Islet of Langerhans (tissue), 1 donor: ENCODE measurements around the gene KCNMA1.

Experiments
- FAIRE-seq: peaks from one replicate; lab custom pipeline; 2011; peaks lifted over from hg19 to GRCh38; lab: Jason Lieb, UNC

The KCNMA1 gene

GRCh38 chr10:77201135-77202106 lies 436.2 kb downstream of the KCNMA1 start:
- no peak for FAIRE-seq

DNA sequence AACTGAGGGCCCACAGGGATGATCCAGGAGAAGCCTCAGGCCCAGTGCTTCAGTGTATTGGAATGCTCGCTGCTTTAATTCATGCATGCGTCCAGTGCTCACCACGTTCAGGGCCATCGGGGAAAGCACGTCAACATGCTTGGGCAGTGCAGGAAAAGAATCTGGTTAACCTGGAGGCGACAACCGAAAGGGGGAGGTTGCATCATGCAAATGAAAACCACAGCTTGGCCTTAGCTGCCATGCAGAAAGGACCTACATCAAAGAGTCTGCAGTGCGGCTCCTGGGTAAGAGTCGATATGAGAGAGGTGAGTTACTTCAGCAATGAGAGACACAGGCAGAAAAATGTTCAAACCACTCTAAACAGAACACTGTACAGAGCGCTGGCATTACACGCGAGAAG lies 440.1 kb downstream of the KCNMA1 start:
- FAIRE-seq: no peak

- FAIRE-seq: no peak
These were observed 441.0 kb downstream of the KCNMA1 start for GRCh38 chr10:77196614-77197013.

DNA sequence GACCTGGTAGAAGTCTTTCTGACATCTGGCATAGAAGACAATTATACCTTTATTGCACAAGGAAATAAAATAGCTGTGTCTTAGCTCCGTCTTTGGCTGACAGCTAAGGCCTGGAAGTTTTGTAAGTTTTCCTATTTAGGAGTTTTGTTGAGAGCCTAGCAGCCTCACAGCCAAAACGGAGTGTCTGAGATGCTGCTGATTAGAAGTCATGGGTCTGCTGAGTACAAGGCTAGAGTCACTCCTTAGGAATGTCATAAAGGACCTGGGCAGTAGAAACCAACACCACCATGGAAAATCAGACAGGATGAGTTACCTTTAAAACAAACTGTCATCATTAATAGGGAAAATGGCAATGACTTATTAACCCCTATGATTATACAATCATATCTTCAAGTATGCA lies 442.5 kb downstream of the KCNMA1 start:
- no peak for FAIRE-seq

DNA sequence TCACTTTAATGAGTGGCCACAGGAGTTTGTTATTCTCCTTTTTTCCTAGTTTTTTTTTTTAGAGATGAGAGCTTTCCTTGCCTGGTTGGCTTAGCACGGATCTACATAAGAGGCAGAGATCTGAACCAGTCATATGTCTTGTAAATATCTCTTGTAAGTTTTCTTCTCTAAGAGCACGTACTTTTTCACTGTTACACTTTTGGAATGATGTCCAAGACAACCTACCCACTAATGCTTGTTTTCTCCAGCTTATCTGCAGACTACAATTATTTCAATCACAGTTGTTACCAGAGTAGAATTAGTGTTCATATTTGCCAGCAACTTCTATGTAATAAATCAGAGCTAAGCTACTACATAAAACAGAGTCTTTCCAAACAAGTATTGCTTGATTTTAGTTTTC lies 444.6 kb downstream of the KCNMA1 start:
- FAIRE-seq: no peak

- no peak for FAIRE-seq
These were observed 445.2 kb downstream of the KCNMA1 start for GRCh38 chr10:77192402-77192801.

DNA sequence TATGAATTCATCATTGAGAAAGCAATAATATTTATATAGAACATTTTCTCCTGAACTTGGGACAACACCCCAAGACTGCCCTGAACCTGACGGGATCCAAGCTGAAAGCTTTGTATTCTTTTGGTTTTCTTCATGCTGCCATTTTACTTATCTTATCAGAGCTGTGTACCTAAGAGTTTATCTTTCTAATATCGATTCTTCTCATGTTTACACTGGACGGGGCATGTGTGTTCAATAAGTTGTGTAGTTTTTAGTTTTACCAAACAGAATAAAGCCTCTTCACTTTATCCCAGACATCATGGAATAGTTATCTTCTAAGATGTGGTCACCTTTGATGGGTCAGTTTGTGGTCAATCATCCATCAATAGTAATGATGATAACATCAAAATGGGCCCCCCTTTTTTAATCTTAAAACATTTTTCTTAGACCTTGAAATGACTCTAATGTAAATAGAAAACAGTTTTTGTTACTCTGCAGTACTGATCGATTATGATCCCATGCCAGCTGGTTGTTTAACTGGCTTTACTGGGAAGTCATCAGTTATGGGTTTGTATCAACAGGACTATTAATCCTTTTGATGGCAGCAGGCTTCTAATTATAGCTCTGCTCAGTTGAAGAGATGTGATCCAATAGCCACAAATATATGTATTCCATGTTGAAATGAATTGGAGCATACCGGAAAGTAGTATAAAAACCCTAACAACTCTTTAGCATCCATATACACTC lies 446.1 kb downstream of the KCNMA1 start:
- FAIRE-seq: peak; percentile 41

- FAIRE-seq: no peak
These were observed 447.3 kb downstream of the KCNMA1 start for GRCh38 chr10:77190291-77190690.

DNA sequence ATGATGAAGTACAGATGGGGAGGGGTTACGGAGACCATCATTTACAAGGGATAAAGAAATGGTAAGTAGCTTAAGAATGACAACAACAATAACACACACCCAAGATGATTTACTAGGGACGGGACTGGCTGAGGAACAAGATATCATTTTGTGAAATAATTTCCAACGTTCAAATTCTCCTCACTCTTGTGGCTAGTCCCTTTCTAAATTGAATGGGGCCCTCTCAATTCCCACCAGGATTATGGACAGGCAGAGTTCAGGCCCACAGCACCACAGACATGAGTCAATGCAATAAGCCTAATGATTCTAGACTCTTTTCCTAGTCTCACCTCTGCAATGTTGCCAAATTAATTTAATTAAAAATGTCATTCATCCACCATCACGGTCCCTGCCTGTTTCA lies 448.1 kb downstream of the KCNMA1 start:
- no peak for FAIRE-seq

DNA sequence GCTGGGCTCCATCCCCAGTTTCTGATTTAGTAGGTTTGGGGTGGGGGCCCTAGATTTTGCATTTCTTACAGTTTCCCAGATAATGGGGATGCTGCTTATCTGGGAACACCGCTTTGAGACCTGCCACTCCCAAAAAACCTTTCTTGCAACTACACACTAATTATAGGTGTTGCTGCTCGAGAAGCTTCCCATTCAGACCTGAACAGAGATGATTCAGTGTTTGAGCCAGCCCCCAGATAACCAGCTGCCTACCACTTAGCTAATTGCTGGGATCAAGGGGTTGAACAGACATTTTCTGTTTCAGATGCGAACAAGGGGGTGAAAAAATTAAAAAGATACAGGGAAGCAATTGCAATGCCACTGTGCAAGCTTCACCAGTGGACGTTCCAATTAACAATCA lies 448.5 kb downstream of the KCNMA1 start:
- FAIRE-seq: no peak

- no peak for FAIRE-seq
These were observed 449.1 kb downstream of the KCNMA1 start for GRCh38 chr10:77188521-77188920.

DNA sequence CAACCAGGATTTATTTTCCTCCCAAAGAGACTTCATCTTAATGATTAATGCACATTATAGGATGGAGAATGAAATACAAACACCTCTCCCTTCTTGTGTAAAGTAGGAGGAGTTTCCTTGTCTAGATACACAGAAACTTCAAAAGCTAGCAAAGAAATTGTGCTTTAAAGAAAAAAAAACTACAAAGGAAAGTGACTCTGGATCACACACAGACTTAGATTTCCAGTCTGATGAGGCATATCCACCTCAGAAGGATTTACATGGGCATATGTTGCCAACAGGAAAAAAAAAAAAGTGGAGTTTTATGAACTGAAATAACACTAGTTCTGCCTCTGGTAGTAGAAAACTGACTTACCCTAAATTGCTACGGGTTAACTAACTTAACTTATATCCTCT lies 449.6 kb downstream of the KCNMA1 start:
- no peak for FAIRE-seq

GRCh38 chr10:77187376-77187999 lies 450.1 kb downstream of the KCNMA1 start:
- FAIRE-seq: no peak

DNA sequence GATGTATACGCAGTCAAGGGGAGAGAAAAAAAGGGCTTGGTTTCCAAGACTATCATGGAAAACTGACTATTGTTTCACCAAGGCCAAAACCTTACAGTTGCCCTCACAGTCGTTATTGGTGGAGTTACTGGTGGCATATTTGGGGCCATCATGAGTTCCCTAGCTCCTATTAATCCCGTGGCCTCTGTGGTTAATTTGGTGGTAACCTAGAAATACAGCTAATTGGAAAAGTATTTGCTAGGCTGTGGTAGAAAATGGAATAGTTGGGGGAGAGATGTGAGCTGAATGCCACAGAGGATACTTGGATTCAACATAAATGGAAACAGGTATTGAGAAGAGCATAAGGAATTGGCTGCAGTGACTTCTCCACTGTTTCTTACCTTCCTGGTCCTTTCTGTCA lies 450.7 kb downstream of the KCNMA1 start:
- no peak for FAIRE-seq

GRCh38 chr10:77185696-77186095 lies 451.9 kb downstream of the KCNMA1 start:
- no peak for FAIRE-seq

- no peak for FAIRE-seq
These were observed 454.8 kb downstream of the KCNMA1 start for GRCh38 chr10:77182803-77183202.

GRCh38 chr10:77180794-77181193 lies 456.8 kb downstream of the KCNMA1 start:
- FAIRE-seq: no peak

GRCh38 chr10:77180104-77180503 lies 457.5 kb downstream of the KCNMA1 start:
- FAIRE-seq: no peak

DNA sequence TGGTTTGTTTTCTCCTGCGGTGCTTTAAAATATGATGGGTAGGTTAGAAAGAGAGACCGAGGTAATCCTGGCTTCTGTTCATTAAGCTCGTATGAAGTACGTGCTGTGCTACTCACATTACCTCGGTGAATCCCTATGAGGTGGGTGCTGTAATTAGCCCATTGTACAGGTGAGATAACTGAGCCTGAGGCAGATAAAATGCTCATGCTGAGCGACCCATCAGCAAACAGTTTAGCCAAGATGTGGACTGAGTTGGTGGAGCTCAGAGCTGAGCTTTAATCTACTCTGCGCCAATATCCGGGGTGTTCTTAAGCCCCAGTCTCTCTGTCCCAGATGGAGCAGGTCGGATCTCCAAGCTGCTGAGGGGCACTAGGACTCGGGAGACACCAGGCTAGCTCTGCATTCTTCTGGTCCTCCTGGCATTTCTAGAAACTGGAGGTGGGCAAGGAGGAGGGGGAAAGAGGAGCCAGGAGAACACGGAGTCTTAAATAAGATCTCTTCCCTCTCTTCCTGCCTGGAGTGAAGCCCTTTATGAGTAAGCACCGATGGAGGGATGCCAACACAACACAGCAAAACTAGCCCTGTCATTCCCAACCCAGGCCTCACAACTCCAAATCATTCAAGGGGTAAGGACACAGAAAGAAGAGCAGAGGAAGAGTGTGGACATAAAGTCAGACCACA lies 458.5 kb downstream of the KCNMA1 start:
- no peak for FAIRE-seq

DNA sequence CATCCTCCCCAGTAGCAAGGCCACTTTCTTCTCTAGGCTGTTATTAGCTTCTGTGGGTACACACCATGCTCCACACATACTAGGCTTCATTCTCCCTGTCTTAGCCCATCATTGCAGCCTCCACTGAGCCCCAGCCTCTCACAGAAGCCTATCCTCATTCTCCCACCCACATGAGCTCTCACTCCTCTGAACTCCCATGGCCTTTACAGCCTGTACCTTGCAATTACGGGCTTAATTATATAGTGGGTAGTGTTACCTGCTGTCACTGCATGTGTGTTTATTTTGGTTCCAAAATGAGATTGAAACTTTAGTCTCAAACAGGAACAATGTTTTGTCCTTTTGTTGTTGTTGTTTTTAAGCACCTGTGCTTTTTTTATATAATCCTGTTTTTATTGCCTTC lies 460.0 kb downstream of the KCNMA1 start:
- FAIRE-seq: peak; percentile 76

DNA sequence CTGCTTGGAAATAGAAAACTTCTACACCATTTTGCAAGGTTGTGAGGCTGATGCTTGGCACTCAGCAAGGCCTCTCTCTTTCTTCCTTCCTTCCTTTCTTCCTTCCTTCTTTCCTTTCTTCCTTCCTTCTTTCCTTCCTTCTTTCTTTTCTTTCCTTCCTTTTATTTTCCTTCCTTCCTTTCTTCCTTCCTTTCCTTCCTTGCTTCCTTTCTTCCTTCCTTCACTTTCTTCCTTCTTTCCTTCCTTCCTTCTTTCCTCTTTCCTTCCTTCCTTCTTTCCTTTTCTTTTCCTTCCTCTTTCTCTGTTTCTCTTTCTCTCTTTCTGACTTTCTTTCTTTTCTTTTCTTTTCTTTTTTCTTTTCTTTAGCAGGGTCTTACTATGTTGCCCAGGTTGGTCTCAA lies 460.4 kb downstream of the KCNMA1 start:
- FAIRE-seq: no peak

DNA sequence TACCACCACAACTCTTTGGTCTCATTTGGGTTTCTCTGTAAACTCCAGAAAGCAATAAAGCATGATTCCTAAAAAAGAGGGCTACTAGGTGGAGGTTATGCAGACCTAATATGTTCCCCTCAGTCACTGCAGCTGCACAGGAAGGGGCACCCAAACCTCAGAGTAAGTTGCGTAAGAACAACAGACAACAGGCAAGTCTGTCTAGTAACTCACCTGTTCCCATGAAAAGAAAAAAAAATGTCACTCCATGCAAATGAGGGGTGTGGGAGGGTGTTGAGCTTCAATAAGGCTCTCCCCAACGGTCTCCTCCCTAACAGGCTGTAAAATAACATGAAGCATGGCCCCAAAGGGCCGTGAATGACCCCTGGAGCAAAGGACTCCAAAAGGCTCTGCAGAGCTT lies 461.4 kb downstream of the KCNMA1 start:
- no peak for FAIRE-seq
